Upper lobe of right lung (tissue), 1 donor: ENCODE data around the gene ZSCAN2. TPM values are rescaled to one million over a fixed set of nuclear protein-coding genes. Genes with fewer than 3 reads are reported as not detected.

ENCODE experiments used
- ATAC-seq: fragments of 200-7000 bp; cut with Tn5 transposase; one replicate; pipeline ENCODE4 v1.9.1; 2020; ENCODE audit warnings: mild to moderate bottlenecking, moderate library complexity
- DNase-seq: peaks from one replicate; pipeline ENCODE4 v3.0.0-alpha.2; 2020
- H3K27ac ChIP-seq: fragments of 200-600 bp; one replicate; pipeline ENCODE4 v1.8.0; 2022
- H3K27me3 ChIP-seq: fragments of 200-600 bp; one replicate; pipeline ENCODE4 v1.8.0; 2022; ENCODE audit warnings: mild to moderate bottlenecking
- H3K36me3 ChIP-seq: fragments of 200-600 bp; one replicate; pipeline ENCODE4 v1.8.0; 2022
- H3K4me1 ChIP-seq: fragments of 200-600 bp; one replicate; pipeline ENCODE4 v1.8.0; 2022
- H3K4me3 ChIP-seq: fragments of 200-600 bp; one replicate; pipeline ENCODE4 v1.8.0; 2022; ENCODE audit warnings: mild to moderate bottlenecking
- H3K9me3 ChIP-seq: fragments of 200-600 bp; one replicate; pipeline ENCODE4 v1.8.0; 2022
- intact Hi-C: fragments of 100-400 bp; cut with DNase I; formaldehyde crosslinking; loops from one replicate; pipeline ENCODE4 v1.11.0; 2022
- total RNA-seq: library from RNA; stranded (reverse); fragmentation: NEBNext Ultra II Directional; extraction: Animal tissue kit (Norgen Biotek cat#: 25700); gene quantifications from one replicate; pipeline ENCODE4 v1.2.1, GENCODE V29; 2021
- TF ChIP-seq, protein P1 (sequence below): fragments of 200-600 bp; IDR thresholded peaks from one replicate; pipeline ENCODE4 v1.8.0; 2022; ENCODE audit warnings: antibody characterized with exemption
- donor health status: DM: no; HTN: yes; CAD: no; lungs with severe emphysema.

The ZSCAN2 gene
- total RNA-seq, 1 donor from 2014 or later, result 5.8 TPM

DNA sequence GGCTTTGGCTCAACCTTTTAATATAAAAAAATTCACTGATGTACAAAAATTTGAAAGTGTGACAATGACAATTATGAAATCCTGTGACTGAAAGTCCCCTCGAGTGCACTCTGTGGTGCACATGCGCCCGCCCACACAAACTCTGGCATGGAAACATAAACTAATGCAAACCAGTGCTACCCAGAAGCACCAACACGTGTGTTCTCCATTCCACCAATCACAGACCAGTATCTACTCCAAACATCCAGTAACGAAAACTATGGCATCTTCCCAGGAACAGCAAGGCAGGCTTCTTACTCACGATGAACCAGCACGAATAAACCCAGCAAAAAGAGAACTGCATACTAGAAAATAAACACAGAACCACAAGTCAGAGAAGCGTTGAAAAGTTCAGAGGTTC lies 68.9 kb downstream of the ZSCAN2 start:
- TF ChIP-seq, protein P1, sequence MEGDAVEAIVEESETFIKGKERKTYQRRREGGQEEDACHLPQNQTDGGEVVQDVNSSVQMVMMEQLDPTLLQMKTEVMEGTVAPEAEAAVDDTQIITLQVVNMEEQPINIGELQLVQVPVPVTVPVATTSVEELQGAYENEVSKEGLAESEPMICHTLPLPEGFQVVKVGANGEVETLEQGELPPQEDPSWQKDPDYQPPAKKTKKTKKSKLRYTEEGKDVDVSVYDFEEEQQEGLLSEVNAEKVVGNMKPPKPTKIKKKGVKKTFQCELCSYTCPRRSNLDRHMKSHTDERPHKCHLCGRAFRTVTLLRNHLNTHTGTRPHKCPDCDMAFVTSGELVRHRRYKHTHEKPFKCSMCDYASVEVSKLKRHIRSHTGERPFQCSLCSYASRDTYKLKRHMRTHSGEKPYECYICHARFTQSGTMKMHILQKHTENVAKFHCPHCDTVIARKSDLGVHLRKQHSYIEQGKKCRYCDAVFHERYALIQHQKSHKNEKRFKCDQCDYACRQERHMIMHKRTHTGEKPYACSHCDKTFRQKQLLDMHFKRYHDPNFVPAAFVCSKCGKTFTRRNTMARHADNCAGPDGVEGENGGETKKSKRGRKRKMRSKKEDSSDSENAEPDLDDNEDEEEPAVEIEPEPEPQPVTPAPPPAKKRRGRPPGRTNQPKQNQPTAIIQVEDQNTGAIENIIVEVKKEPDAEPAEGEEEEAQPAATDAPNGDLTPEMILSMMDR, result no peak
- peaks cover 60% of the 10 kb centered on the region for H3K36me3 ChIP-seq
- no peak for ATAC-seq

DNA sequence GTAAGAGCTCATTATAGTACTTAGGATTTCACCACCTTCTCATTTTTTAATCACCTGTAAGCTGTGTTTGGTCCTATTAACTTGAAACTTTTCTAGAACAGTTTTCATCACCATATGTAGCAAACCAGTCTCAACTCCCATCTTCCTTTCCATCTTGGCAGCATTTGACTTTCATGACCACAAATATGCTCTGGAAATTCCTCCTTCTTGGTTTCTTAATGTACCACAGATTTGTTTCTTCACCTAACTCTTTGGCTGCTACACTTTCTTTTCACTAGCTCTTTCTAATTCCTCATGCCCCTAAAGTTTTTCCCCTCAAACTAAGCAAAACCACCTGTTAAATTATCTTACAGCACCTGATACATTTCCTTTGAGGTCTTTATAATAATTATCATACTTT lies 70.4 kb downstream of the ZSCAN2 start:
- Histone ChIP-seq H3K4me1 (no peaks in the 10 kb centered on the region), H3K9me3 (no peaks in the 10 kb centered on the region), H3K36me3 (peaks cover 64% of the 10 kb centered on the region), H3K4me3 (no peak overlapping the region), H3K27ac (no peak overlapping the region), H3K27me3 (no peaks in the 10 kb centered on the region)
- TF ChIP-seq, protein P1, result no peak
- ATAC-seq (no peak), DNase-seq (no peak)
- intact Hi-C loops, result no loop called here

More for the DNA sequence above, 68.9 kb downstream of the ZSCAN2 start:
- H3K4me1 ChIP-seq, result no peaks in the 10 kb centered on the region
- no peak overlapping the region for H3K27ac ChIP-seq
- no peak overlapping the region for H3K4me3 ChIP-seq
- no peak for DNase-seq
- no peaks in the 10 kb centered on the region for H3K27me3 ChIP-seq
- intact Hi-C loops, result no loop called here
- no peaks in the 10 kb centered on the region for H3K9me3 ChIP-seq

Other genes starting within 250 kb of the ZSCAN2 start
- gene WDR73, start 53.3 kb downstream of the ZSCAN2 start, total RNA-seq, result 29.4 TPM
- 9.0 TPM for gene NMB, start 57.2 kb downstream of the ZSCAN2 start, total RNA-seq
- gene SEC11A, start 115.1 kb downstream of the ZSCAN2 start, total RNA-seq, result 168 TPM
- 33.3 TPM for gene ZNF592, start 147.6 kb downstream of the ZSCAN2 start, total RNA-seq
- 21.0 TPM for gene ALPK3, start 216.3 kb downstream of the ZSCAN2 start, total RNA-seq